HG03460 (cell line): ENCODE data around the gene GPR65.

Experiments used
- ATAC-seq: cut with Tn5 transposase; IDR thresholded peaks from one replicate; pipeline ENCODE4 v1.9.1; 2021; ENCODE audit not compliant: unreplicated experiment

The GPR65 gene

GRCh38 chr14:88005050-88005481 lies at the start of gene GPR65:
Gene GPR65 (plus strand): TSS chr14:88005135. CDS start chr14:88010848, 5,713 bp downstream.
- peak; percentile 68 for ATAC-seq

DNA sequence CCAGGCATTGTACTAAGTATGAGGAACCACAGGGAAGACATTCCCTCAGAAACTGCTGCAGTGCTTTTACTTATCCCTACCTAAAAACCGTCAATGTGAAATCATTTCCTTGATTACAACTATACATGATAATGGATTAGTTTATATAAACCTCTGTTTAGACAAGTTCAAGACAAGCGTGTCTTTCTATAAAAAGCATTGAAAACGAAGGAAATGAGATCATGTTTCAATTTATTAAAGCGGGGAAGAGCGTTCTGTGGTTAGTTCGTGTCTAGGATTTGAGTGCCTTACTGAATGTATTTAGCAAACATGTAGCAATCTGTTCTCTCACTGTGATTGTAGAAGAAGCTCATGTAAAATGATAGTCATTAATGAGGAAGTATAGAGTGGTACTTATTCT lies 49.4 kb upstream of the GPR65 start:
- no peak for ATAC-seq

DNA sequence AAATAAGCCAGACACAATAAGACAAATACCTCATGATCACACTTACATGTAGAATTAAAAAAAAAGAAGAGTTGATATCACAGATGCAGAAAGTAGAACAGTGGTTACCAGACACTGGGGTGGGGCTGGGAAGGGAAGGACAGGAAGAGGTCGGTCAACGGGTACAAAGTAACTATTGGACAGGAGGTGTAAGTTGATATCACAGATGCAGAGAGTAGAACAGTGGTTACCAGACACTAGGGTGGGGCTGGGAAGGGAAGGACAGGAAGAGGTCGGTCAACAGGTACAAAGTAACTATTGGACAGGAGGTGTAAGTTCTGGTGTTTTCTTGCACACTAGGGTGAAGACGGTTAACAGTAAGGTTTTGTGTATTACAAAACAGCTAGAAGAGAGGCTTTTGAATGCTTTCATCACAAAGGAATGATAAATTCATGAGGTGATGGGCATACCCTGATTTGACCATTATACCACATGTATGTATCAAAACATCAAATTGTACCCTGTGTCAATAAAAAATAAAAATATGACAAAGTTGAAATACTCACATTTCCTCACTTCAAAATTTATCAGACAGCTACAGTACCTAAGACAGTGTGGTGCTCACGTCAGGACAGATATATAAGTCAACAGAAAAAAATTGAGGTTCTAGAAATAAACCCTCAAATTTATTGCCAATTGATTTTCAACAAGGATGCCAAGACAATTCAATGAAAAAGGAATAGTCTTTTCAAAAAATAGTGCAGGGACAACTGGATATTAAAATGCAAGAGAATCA lies 44.7 kb upstream of the GPR65 start:
- ATAC-seq = no peak

DNA sequence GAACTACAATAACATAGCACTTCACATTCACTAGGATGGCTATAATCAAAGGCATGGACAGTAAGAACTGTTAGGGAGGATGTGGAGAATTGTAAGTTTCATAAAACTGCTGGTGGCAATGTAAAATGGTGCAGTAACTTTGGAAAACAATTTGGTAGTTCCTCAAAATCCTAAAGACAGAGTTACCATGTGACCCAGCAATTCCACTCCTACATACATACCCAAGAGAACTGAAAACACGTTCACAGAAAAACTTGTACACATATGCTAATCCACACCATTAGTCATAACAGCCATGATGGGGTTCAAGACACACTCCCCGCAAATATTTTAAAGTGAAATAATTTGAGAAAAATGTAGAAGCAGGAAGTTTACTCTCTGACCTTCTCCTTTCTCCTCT lies 43.7 kb upstream of the GPR65 start:
- ATAC-seq = no peak

DNA sequence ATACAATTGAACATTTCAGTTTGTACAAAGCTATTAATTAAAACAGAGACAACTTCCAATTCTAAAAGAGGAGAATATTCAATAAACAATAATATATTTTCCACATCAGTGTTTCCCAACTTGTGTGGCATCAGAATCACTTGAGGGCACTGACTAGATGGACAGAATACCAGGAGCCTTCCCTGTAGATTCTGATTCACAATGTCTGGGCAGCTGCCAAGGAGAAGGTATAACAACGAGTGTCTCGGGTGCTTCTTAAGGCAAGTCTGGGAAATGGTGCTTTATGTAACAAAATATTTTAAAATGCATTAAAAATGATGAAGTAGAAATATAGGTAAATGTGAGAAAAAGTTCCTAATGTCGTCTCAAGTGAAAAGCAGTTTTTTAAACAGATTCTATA lies 38.1 kb upstream of the GPR65 start:
- no peak for ATAC-seq

DNA sequence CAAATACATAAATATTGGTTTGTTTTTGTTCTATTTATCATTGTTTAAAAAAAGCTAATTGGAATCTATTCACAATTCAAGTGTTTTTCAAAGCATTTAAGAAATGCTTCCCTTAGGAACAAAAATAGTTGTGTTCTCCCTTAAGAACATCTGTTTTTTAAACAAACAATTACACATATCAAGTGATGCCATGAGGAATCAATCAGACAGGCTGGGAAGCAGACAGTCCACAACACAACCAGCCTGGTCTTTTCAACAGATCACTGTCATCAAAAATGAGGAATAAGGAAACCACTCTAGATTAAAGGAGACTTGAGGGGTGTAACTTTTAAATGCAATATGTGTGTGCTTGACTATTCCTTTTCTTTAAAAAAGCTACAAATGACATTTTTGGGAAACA lies 37.4 kb upstream of the GPR65 start:
- ATAC-seq = no peak

GRCh38 chr14:87971010-87971409 lies 33.9 kb upstream of the GPR65 start:
- peak; percentile 87 for ATAC-seq

GRCh38 chr14:87975636-87976035 lies 29.3 kb upstream of the GPR65 start:
- no peak for ATAC-seq

- ATAC-seq = no peak
Measured at GRCh38 chr14:87979689-87980088, 25.2 kb upstream of the GPR65 start.

GRCh38 chr14:87989221-87989955 lies 15.5 kb upstream of the GPR65 start:
- no peak for ATAC-seq

- ATAC-seq = no peak
Measured at GRCh38 chr14:87989956-87990299, 15.0 kb upstream of the GPR65 start.

DNA sequence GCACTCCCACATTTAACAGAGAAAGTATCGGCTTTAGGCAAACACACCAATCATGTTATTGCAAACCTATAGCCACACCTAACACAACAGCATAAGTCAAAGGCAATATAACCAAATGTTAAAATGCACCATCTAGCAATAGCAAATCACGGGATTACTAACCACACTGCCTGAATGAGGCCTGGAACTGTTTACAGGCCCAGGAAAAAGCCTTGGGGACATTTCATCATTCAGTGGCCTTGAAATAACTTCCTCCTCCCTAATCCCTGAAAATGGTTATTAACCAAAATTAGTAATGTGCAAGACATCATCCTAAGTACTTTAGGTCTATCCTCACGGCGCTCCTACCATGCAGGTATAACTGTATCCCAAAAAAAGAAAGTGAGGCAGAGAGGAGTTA lies 14.3 kb upstream of the GPR65 start:
- ATAC-seq = no peak

GRCh38 chr14:87992346-87992717 lies 12.6 kb upstream of the GPR65 start:
- ATAC-seq = no peak

GRCh38 chr14:87992718-87993628 lies 12.0 kb upstream of the GPR65 start, which contains the start of gene GALC:
Gene GALC (minus strand): TSS chr14:87993182. CDS start chr14:87993164, 18 bp downstream.
- ATAC-seq = peak; percentile 86

DNA sequence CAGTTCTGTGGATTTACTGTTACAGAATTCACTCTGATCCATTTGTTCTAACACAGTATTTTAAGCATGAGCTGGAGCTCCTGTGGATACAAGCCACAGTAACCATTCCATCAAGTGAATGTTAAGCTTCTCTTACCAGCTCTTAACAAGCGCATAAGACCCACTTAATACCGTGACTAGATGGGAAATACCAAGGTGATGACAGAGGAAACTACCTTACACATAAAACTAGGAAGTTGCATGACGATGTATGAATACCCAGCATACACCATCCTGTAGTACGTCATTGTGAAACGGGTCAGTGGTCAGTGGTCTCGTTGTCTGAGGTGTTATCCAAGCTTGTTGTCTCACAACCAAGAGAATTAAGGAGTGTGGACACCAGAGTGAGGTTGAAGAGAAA lies 10.0 kb upstream of the GPR65 start:
- ATAC-seq = peak; percentile 38

- ATAC-seq = no peak
Measured at GRCh38 chr14:87995500-87996290, 9.2 kb upstream of the GPR65 start.

- ATAC-seq = no peak
Measured at GRCh38 chr14:87996291-87996592, 8.7 kb upstream of the GPR65 start.

GRCh38 chr14:87998482-87998881 lies 6.5 kb upstream of the GPR65 start:
- no peak for ATAC-seq

DNA sequence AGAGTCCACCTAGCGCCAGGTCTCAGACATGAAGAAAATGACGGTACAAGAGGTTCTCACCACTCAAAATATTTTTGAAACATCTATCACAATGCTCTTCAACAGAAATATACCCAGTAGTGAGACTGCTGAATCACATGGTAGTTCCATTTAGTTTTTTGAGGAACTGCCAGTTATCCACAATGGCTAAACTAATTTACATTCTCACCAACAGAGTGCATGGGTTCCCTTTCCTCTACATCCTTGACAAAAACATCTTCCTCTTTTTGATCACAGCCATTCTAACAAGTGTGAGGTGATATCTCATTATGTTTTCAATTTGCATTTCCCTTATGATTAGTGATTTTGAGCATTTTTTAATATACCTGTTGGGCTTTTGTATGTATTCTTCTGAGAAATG lies 5.7 kb upstream of the GPR65 start:
- no peak for ATAC-seq

- ATAC-seq = no peak
Measured at GRCh38 chr14:88002421-88003075, 2.4 kb upstream of the GPR65 start.
